ENCODE measurements around the gene TIPIN.

The TIPIN gene

GRCh38 chr15:66302489-66303278, 53.8 kb downstream of the TIPIN start:
- DNase-seq (ENCODE audit: low read depth in 2 of 2), result no peak

GRCh38 chr15:66298803-66299251, 57.7 kb downstream of the TIPIN start:
- DNase-seq (ENCODE audit: low read depth in 2 of 2), result no peak

GRCh38 chr15:66296186-66296585, 60.3 kb downstream of the TIPIN start:
- DNase-seq (ENCODE audit: low read depth in 2 of 2), result no peak

GRCh38 chr15:66294932-66295235, 61.6 kb downstream of the TIPIN start:
- DNase-seq (ENCODE audit: low read depth in 2 of 2), result peak in 1 of 2 experiments; percentile 14

- DNase-seq (ENCODE audit: low read depth in 2 of 2), result peak; percentile 75 to 77
These were observed 62.1 kb downstream of the TIPIN start for GRCh38 chr15:66294157-66294931.

GRCh38 chr15:66293419-66294156, 62.9 kb downstream of the TIPIN start, which contains the start of gene DIS3L:
Gene DIS3L, plus strand, starts transcription at chr15:66293568. Its CDS starts 29 bp downstream, at chr15:66293597.
- peak in 1 of 2 experiments; percentile 9 for DNase-seq (ENCODE audit: low read depth in 2 of 2)

- no peak for DNase-seq (ENCODE audit: low read depth in 2 of 2)
These were observed 63.7 kb downstream of the TIPIN start for GRCh38 chr15:66292571-66293418.

- DNase-seq (ENCODE audit: low read depth in 2 of 2), result no peak
These were observed 64.5 kb downstream of the TIPIN start for GRCh38 chr15:66291816-66292570.

- DNase-seq (ENCODE audit: low read depth in 2 of 2), result no peak
These were observed 66.0 kb downstream of the TIPIN start for GRCh38 chr15:66290518-66290917.

- no peak for DNase-seq (ENCODE audit: low read depth in 2 of 2)
These were observed 66.5 kb downstream of the TIPIN start for GRCh38 chr15:66290007-66290406.

GRCh38 chr15:66288551-66289185, 67.8 kb downstream of the TIPIN start:
- no peak for DNase-seq (ENCODE audit: low read depth in 2 of 2)

GRCh38 chr15:66288093-66288492, 68.4 kb downstream of the TIPIN start:
- DNase-seq (ENCODE audit: low read depth in 2 of 2), result no peak

- peak in 1 of 2 experiments; percentile 5 for DNase-seq (ENCODE audit: low read depth in 2 of 2)
These were observed 68.9 kb downstream of the TIPIN start for GRCh38 chr15:66287461-66288057.

All from fibroblast of skin of left quadriceps (primary cell).